Activated naive CD8-positive, alpha-beta T cell treated with anti-CD3 and anti-CD28 coated beads for 36 hours (primary cell): ENCODE measurements around the gene IQGAP2. TPM values are rescaled to one million over a fixed set of nuclear protein-coding genes. Genes with fewer than 3 reads are reported as not detected.

ENCODE experiments used
- DNase-seq: peaks from one replicate; pipeline ENCODE4 v3.0.0; 2021
- H3K27ac Mint-ChIP-seq: one replicate; pipeline ENCODE4 v1.8.0; 2022; ENCODE audit warnings: mild to moderate bottlenecking, moderate library complexity, mixed read lengths
- H3K27me3 Mint-ChIP-seq: one replicate; pipeline ENCODE4 v1.8.0; 2022; ENCODE audit warnings: mild to moderate bottlenecking, mixed read lengths
- H3K36me3 Mint-ChIP-seq: one replicate; pipeline ENCODE4 v1.8.0; 2021; ENCODE audit warnings: mild to moderate bottlenecking, mixed read lengths
- H3K4me1 Mint-ChIP-seq: one replicate; pipeline ENCODE4 v1.8.0; 2021; ENCODE audit warnings: mixed read lengths
- H3K4me3 Mint-ChIP-seq: one replicate; pipeline ENCODE4 v1.8.0; 2022; ENCODE audit warnings: mild to moderate bottlenecking, moderate library complexity, mixed read lengths
- H3K9me3 Mint-ChIP-seq: one replicate; pipeline ENCODE4 v1.8.0; 2022; ENCODE audit warnings: mixed read lengths
- total RNA-seq, 2 experiments: library from RNA; stranded (reverse); gene quantifications; one replicate each; pipeline ENCODE4 v1.2.3, GENCODE V29; 2021

The IQGAP2 gene
- total RNA-seq, 2 experiments from 2014 or later: 30.3 to 30.6 TPM

GRCh38 chr5:76471406-76471805 is 68.3 kb downstream of the IQGAP2 start:
- peaks cover 56% of the 10 kb centered on the region for H3K4me1 Mint-ChIP-seq
- no peaks in the 10 kb centered on the region for H3K27me3 Mint-ChIP-seq
- H3K27ac Mint-ChIP-seq: no peak overlapping the region
- no peak for DNase-seq
- peaks cover 34% of the 10 kb centered on the region for H3K36me3 Mint-ChIP-seq
- peaks cover 6% of the 10 kb centered on the region for H3K9me3 Mint-ChIP-seq
- no peak overlapping the region for H3K4me3 Mint-ChIP-seq

DNA sequence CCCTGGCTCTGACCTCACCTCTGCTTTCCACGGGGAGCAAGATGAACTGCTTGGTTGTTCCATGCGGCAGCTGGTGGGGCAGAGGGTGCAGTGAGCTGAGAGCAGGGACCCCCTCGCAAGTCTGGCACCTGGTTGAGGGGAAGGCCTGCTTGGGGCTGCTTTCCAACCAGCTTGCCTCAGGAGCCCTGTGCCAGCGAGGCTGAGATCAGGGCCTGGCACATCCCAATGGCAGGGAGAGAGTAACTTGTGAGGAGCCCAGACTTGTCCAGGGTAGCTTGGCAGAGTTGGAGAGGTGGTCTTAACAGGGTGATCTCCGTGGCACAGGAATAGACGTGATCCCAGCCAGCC is 68.9 kb downstream of the IQGAP2 start:
- Mint-ChIP-seq H3K27me3 (no peaks in the 10 kb centered on the region), H3K4me3 (no peak overlapping the region), H3K4me1 (peaks cover 60% of the 10 kb centered on the region), H3K9me3 (peaks cover 6% of the 10 kb centered on the region), H3K27ac (peak overlapping the region; percentile 86), H3K36me3 (peaks cover 29% of the 10 kb centered on the region)
- DNase-seq: no peak

DNA sequence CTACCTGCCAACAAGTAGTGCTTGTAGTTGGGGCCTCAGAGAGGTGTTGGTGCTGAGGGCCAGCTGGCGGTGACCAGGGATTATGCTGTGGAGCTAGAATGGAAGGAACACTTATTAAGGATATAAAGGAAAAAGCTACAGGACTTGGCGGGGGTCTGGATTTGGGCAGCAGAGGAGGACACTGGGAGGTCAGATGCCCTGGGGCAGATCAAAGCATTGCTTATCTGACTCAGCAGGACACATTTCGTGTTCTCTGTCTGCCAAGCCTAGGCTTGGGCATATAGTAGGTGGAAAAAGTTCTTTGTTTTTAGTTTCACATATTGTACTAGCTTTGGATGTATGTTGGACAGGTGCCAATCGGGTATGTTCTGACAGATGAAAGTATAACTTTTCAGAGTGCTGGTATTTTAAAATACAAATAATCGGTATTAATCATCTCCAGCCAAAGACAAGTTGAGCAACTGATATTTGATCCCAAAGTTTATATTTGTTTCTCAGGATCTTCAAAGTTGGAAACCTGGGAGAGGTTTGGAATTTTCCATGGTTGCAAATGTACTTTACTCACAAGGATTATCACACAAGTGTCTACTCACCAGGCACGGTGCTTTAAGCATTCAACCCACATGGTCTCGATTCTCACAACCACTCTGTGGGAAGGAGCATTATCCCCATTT is 69.4 kb downstream of the IQGAP2 start:
- H3K27ac Mint-ChIP-seq: peak overlapping the region; percentile 86
- no peak overlapping the region for H3K4me3 Mint-ChIP-seq
- peaks cover 58% of the 10 kb centered on the region for H3K4me1 Mint-ChIP-seq
- peaks cover 28% of the 10 kb centered on the region for H3K36me3 Mint-ChIP-seq
- peak; percentile 5 for DNase-seq
- peaks cover 4% of the 10 kb centered on the region for H3K9me3 Mint-ChIP-seq
- H3K27me3 Mint-ChIP-seq: no peaks in the 10 kb centered on the region

DNA sequence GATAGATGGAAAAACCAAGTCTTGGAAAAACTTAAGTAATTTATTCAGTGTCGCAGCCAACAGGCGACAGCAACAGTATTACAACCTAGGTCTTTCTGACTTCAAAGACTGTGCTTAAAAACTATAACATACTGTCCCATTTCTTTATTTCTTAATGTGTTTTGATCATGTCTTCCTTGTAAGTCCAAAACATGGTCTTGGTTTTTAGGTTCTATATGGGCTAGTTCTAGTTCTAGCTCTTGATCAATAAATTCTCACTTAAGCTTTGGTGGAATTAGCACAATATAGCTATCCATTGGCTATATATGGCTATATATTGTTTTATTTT is 69.9 kb downstream of the IQGAP2 start:
- peaks cover 58% of the 10 kb centered on the region for H3K4me1 Mint-ChIP-seq
- peaks cover 4% of the 10 kb centered on the region for H3K9me3 Mint-ChIP-seq
- DNase-seq: no peak
- H3K27ac Mint-ChIP-seq: peak overlapping the region; percentile 86
- H3K4me3 Mint-ChIP-seq: no peak overlapping the region
- H3K36me3 Mint-ChIP-seq: peaks cover 26% of the 10 kb centered on the region
- no peaks in the 10 kb centered on the region for H3K27me3 Mint-ChIP-seq

DNA sequence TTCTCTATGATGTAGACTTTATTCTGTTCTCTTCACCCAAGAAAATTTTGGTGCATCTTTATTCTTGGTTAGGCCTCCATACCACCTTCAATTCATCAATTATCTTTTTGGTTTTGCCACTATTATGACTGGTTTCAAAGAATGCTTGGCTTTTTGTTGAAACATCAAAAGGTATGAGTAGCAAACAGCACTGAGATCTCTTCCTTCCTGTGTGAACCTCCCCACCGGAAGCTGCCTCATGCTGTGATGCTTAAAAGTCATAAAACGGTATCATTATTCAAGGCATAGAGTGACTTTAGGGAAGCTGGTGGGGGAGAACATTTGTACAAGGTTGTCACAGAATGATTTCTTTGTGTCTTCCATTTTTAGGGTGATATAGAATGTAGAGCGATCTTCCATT is 70.6 kb downstream of the IQGAP2 start:
- H3K4me1 Mint-ChIP-seq: peaks cover 56% of the 10 kb centered on the region

DNA sequence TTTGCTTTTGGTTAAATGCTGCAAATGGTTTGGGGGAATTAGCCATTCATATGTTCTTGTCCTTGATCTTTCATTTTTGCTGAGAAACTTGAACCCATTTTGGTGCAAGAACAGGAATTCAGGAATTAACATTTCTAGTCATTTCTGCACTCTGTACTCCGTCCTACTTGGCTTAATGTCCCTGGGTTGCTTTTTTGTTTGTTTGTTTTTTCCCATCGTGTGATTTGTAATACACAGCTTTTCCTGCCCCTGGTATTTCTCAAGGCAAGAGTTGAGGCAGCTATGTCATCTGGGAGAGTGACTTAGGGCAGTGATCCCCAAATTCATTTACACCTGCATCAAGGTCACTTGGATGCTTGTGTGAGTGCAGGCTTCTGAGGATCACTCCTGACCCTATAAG is 71.3 kb downstream of the IQGAP2 start:
- H3K27ac Mint-ChIP-seq: peak overlapping the region; percentile 28
- no peak overlapping the region for H3K4me3 Mint-ChIP-seq
- DNase-seq: no peak
- peaks cover 58% of the 10 kb centered on the region for H3K4me1 Mint-ChIP-seq
- no peaks in the 10 kb centered on the region for H3K27me3 Mint-ChIP-seq
- peaks cover 20% of the 10 kb centered on the region for H3K36me3 Mint-ChIP-seq
- H3K9me3 Mint-ChIP-seq: peaks cover 4% of the 10 kb centered on the region

More for the DNA sequence above, 70.6 kb downstream of the IQGAP2 start:
- Mint-ChIP-seq H3K4me3 (peak overlapping the region; percentile 40), H3K9me3 (peaks cover 4% of the 10 kb centered on the region), H3K27ac (peak overlapping the region; percentile 86), H3K27me3 (no peaks in the 10 kb centered on the region), H3K36me3 (peaks cover 24% of the 10 kb centered on the region)
- peak; percentile 39 for DNase-seq

DNA sequence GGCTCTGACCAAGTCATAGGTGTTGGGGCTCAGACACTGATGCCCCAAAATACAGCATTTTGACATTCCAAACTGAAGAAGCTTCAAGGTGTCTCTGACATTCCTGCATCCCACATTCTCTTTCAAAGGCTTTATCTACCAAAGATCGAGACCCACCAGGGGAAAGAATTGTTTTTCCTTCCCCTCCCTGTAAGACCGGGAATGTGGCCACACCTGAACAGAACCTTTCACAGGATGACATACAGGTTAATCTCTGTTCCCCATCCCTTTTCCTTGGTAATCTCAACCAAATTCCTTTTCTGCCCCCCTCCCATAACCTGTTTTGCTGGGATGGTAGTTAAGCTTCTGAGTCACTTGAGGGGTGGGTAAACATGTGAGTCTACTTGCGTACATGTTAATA is 72.3 kb downstream of the IQGAP2 start:
- peaks cover 20% of the 10 kb centered on the region for H3K36me3 Mint-ChIP-seq
- peaks cover 58% of the 10 kb centered on the region for H3K4me1 Mint-ChIP-seq
- H3K9me3 Mint-ChIP-seq: peaks cover 4% of the 10 kb centered on the region
- H3K27ac Mint-ChIP-seq: no peak overlapping the region
- no peak for DNase-seq
- no peaks in the 10 kb centered on the region for H3K27me3 Mint-ChIP-seq
- H3K4me3 Mint-ChIP-seq: no peak overlapping the region

DNA sequence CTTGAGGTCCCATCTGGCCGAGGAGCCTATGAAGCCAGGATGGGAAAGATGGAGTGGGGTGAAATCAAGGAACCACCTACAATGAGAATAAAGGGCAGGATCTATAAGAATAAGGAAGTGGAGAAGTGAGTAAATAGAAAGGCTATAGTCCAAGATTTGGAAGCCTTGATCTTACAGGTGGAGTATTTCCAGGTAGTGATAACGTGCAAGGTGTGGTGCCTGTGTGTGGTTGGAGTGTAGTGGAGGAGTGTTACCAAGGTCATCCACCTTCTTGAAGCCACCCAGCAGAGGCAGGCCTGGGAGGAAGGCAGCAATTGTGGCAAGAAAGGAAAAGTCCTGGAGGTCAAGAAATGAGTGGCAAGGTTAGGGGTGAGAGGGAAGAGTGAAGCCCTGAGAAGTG is 72.9 kb downstream of the IQGAP2 start:
- H3K9me3 Mint-ChIP-seq: peaks cover 4% of the 10 kb centered on the region
- H3K36me3 Mint-ChIP-seq: peaks cover 20% of the 10 kb centered on the region
- no peak overlapping the region for H3K27ac Mint-ChIP-seq
- no peak overlapping the region for H3K4me3 Mint-ChIP-seq
- no peaks in the 10 kb centered on the region for H3K27me3 Mint-ChIP-seq
- no peak for DNase-seq
- H3K4me1 Mint-ChIP-seq: peaks cover 58% of the 10 kb centered on the region

GRCh38 chr5:76476474-76477038 is 73.5 kb downstream of the IQGAP2 start:
- no peaks in the 10 kb centered on the region for H3K27me3 Mint-ChIP-seq
- no peak overlapping the region for H3K27ac Mint-ChIP-seq
- H3K4me1 Mint-ChIP-seq: peaks cover 54% of the 10 kb centered on the region

GRCh38 chr5:76477061-76477460 is 74.0 kb downstream of the IQGAP2 start:
- Mint-ChIP-seq H3K9me3 (peaks cover 4% of the 10 kb centered on the region), H3K27me3 (no peaks in the 10 kb centered on the region)

More at GRCh38 chr5:76476474-76477038, 73.5 kb downstream of the IQGAP2 start:
- Mint-ChIP-seq H3K9me3 (peaks cover 4% of the 10 kb centered on the region), H3K36me3 (peaks cover 20% of the 10 kb centered on the region), H3K4me3 (no peak overlapping the region)
- DNase-seq: no peak

GRCh38 chr5:76477571-76477970 is 74.5 kb downstream of the IQGAP2 start:
- Mint-ChIP-seq H3K4me3 (no peak overlapping the region), H3K27ac (no peak overlapping the region), H3K9me3 (peaks cover 4% of the 10 kb centered on the region), H3K27me3 (no peaks in the 10 kb centered on the region), H3K4me1 (peaks cover 46% of the 10 kb centered on the region), H3K36me3 (peaks cover 15% of the 10 kb centered on the region)
- DNase-seq: no peak

More at GRCh38 chr5:76477061-76477460, 74.0 kb downstream of the IQGAP2 start:
- Mint-ChIP-seq H3K4me1 (peaks cover 51% of the 10 kb centered on the region), H3K36me3 (peaks cover 19% of the 10 kb centered on the region), H3K27ac (no peak overlapping the region), H3K4me3 (no peak overlapping the region)
- no peak for DNase-seq

- no peaks in the 10 kb centered on the region for H3K9me3 Mint-ChIP-seq
- H3K4me3 Mint-ChIP-seq: no peak overlapping the region
Measured at GRCh38 chr5:76479281-76479680, 76.2 kb downstream of the IQGAP2 start.

GRCh38 chr5:76479973-76480667 is 77.0 kb downstream of the IQGAP2 start:
- Mint-ChIP-seq H3K4me3 (no peak overlapping the region), H3K9me3 (no peaks in the 10 kb centered on the region), H3K27me3 (no peaks in the 10 kb centered on the region), H3K27ac (no peak overlapping the region), H3K36me3 (peaks cover 2% of the 10 kb centered on the region), H3K4me1 (peaks cover 35% of the 10 kb centered on the region)
- DNase-seq: no peak

More at GRCh38 chr5:76479281-76479680, 76.2 kb downstream of the IQGAP2 start:
- Mint-ChIP-seq H3K27me3 (no peaks in the 10 kb centered on the region), H3K4me1 (peaks cover 40% of the 10 kb centered on the region), H3K27ac (no peak overlapping the region), H3K36me3 (peaks cover 6% of the 10 kb centered on the region)
- DNase-seq: no peak

- H3K36me3 Mint-ChIP-seq: no peaks in the 10 kb centered on the region
- no peak overlapping the region for H3K4me3 Mint-ChIP-seq
- H3K27ac Mint-ChIP-seq: no peak overlapping the region
- H3K27me3 Mint-ChIP-seq: no peaks in the 10 kb centered on the region
- no peak for DNase-seq
- peaks cover 26% of the 10 kb centered on the region for H3K4me1 Mint-ChIP-seq
- H3K9me3 Mint-ChIP-seq: no peaks in the 10 kb centered on the region
Measured at GRCh38 chr5:76482984-76483383, 79.9 kb downstream of the IQGAP2 start.

- Mint-ChIP-seq H3K27me3 (no peaks in the 10 kb centered on the region), H3K4me3 (no peak overlapping the region), H3K36me3 (no peaks in the 10 kb centered on the region), H3K9me3 (no peaks in the 10 kb centered on the region), H3K27ac (no peak overlapping the region), H3K4me1 (peaks cover 27% of the 10 kb centered on the region)
- no peak for DNase-seq
Measured at GRCh38 chr5:76483433-76483832, 80.3 kb downstream of the IQGAP2 start.
